Measurements from ENCODE around the gene TMEM60. TPM values are rescaled to one million over a fixed set of nuclear protein-coding genes. Genes with fewer than 3 reads are reported as not detected.

The TMEM60 gene
- total RNA-seq, 1 donor from 2014 or later: 17.2 TPM

DNA sequence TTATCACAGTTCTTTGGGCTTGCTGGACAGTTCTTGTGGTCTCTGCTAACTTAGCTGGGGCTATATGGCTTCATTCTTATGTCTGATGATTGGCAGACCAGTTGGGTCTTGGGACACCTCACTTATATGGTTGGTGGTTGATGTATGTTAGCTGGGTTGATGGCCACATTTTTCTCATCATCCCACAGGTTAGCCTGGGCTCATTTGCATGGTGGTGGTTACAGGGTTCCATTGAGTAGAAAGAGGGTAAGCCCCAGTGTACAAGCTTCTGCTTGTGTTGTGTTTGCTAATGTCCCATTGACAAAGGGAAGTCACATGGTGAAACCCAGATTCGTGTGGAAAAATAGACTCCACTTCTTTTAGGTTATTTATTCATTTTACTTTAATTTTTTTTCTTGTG is 40.6 kb downstream of the TMEM60 start:
- Mint-ChIP-seq H3K27me3 (ENCODE audit: low read depth) (no peaks in the 10 kb centered on the region), H3K4me3 (no peak overlapping the region), H3K4me1 (peaks cover 7% of the 10 kb centered on the region), H3K27ac (peak overlapping the region; percentile 53), H3K36me3 (peaks cover 1% of the 10 kb centered on the region), H3K9me3 (no peaks in the 10 kb centered on the region)
- DNase-seq (ENCODE audit: low spot score in 2 of 2, unreplicated experiment in 2 of 2): no peak
- TF ChIP-seq, protein P1, sequence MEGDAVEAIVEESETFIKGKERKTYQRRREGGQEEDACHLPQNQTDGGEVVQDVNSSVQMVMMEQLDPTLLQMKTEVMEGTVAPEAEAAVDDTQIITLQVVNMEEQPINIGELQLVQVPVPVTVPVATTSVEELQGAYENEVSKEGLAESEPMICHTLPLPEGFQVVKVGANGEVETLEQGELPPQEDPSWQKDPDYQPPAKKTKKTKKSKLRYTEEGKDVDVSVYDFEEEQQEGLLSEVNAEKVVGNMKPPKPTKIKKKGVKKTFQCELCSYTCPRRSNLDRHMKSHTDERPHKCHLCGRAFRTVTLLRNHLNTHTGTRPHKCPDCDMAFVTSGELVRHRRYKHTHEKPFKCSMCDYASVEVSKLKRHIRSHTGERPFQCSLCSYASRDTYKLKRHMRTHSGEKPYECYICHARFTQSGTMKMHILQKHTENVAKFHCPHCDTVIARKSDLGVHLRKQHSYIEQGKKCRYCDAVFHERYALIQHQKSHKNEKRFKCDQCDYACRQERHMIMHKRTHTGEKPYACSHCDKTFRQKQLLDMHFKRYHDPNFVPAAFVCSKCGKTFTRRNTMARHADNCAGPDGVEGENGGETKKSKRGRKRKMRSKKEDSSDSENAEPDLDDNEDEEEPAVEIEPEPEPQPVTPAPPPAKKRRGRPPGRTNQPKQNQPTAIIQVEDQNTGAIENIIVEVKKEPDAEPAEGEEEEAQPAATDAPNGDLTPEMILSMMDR (IDR thresholded peaks at IDR 0.05; ENCODE audit: unreplicated experiment): no peak

DNA sequence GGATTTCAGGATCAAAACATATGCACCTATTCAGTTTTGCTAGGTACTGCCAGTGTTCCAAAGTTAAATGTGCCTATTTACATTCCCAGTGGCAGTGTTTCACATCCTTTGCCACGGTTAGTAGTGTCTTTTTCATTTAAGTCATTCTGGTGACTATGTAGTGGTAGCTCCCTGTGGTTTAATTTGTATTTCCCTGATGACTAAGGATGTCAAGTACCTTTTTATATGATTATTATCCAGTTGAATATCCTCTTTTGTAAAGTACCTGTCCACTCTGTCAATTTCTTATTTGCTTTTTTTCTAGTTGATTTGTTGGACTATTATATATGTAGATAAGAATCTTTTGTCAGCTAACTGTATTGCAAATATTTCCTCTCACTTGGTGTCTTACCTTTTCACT is 45.1 kb downstream of the TMEM60 start:
- H3K27me3 Mint-ChIP-seq (ENCODE audit: low read depth): no peaks in the 10 kb centered on the region
- H3K4me1 Mint-ChIP-seq: peaks cover 10% of the 10 kb centered on the region
- no peaks in the 10 kb centered on the region for H3K9me3 Mint-ChIP-seq
- H3K36me3 Mint-ChIP-seq: peaks cover 9% of the 10 kb centered on the region
- H3K4me3 Mint-ChIP-seq: no peak overlapping the region
- no peak overlapping the region for H3K27ac Mint-ChIP-seq
- TF ChIP-seq, protein P1 (IDR thresholded peaks at IDR 0.05; ENCODE audit: unreplicated experiment): no peak
- no peak for DNase-seq (ENCODE audit: low spot score in 2 of 2, unreplicated experiment in 2 of 2)

DNA sequence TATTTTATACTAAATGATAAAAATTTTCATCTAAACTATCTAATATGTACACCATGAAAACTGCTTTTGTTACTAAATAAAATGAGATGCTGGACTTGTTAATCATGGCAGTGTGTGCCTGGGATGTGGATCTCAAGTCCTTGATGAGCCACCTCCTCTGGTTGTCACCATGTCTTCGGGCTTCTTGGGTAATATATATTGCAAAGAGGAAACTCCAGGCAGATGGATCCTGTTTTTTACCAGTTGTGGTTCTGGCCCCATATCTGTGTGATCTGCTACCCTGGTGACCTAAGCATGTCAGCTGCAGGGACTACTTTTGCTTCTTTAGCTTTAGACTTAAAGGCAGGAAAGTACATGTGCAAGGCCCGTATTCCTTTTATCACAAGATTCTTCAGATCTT is 46.2 kb downstream of the TMEM60 start:
- peaks cover 15% of the 10 kb centered on the region for H3K36me3 Mint-ChIP-seq
- TF ChIP-seq, protein P1 (IDR thresholded peaks at IDR 0.05; ENCODE audit: unreplicated experiment): no peak
- peaks cover 10% of the 10 kb centered on the region for H3K4me1 Mint-ChIP-seq
- peak overlapping the region; percentile 3 for H3K27ac Mint-ChIP-seq
- no peak overlapping the region for H3K4me3 Mint-ChIP-seq
- no peak for DNase-seq (ENCODE audit: low spot score in 2 of 2, unreplicated experiment in 2 of 2)
- no peaks in the 10 kb centered on the region for H3K9me3 Mint-ChIP-seq
- H3K27me3 Mint-ChIP-seq (ENCODE audit: low read depth): no peaks in the 10 kb centered on the region

DNA sequence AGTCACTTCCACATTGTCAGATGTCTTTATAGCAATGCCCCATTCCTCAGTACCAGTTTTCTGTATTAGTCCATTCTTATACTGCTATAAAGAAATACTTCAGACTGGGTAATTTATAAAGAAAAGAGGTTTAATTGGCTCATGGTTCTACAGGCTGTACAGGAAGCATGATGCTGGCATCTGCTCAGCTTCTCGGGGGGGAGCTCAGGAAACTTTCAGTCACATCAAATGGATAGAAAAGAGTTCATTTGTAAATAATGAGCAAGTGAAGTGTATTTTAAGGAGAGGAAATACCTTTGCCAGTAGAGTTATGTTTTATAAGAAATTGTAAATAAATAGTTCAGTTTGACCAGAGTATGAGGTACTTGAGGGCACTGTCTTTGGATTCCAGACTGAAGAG is 50.5 kb downstream of the TMEM60 start:
- DNase-seq (ENCODE audit: low spot score in 2 of 2, unreplicated experiment in 2 of 2): no peak
- H3K36me3 Mint-ChIP-seq: peaks cover 34% of the 10 kb centered on the region
- H3K27ac Mint-ChIP-seq: no peak overlapping the region
- no peaks in the 10 kb centered on the region for H3K27me3 Mint-ChIP-seq (ENCODE audit: low read depth)
- peaks cover 7% of the 10 kb centered on the region for H3K4me1 Mint-ChIP-seq
- peaks cover 3% of the 10 kb centered on the region for H3K9me3 Mint-ChIP-seq
- TF ChIP-seq, protein P1 (IDR thresholded peaks at IDR 0.05; ENCODE audit: unreplicated experiment): no peak
- no peak overlapping the region for H3K4me3 Mint-ChIP-seq

DNA sequence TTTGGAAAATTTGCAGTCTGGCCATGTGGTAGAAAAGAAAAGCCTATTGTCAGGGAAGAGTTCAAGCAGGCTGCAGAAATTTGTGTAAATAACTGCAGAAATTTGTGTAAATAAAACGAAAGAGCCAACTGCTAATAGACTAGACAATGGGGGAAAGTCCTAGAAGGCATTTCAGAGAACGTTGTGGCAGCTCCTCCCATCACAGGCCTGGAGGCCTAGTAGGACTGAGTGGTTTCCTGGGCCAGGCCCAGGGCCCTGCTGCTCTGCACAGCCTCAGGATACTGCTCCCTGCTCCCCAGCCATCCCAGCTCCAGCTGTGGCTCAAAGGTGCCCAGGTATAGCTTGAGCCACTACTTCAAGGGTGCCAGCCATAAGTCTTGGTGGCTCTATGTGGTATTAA is 51.1 kb downstream of the TMEM60 start:
- peaks cover 3% of the 10 kb centered on the region for H3K9me3 Mint-ChIP-seq
- DNase-seq (ENCODE audit: low spot score in 2 of 2, unreplicated experiment in 2 of 2): no peak
- TF ChIP-seq, protein P1 (IDR thresholded peaks at IDR 0.05; ENCODE audit: unreplicated experiment): no peak
- peaks cover 3% of the 10 kb centered on the region for H3K4me1 Mint-ChIP-seq
- H3K36me3 Mint-ChIP-seq: peaks cover 35% of the 10 kb centered on the region
- no peak overlapping the region for H3K27ac Mint-ChIP-seq
- H3K27me3 Mint-ChIP-seq (ENCODE audit: low read depth): no peaks in the 10 kb centered on the region
- H3K4me3 Mint-ChIP-seq: no peak overlapping the region

DNA sequence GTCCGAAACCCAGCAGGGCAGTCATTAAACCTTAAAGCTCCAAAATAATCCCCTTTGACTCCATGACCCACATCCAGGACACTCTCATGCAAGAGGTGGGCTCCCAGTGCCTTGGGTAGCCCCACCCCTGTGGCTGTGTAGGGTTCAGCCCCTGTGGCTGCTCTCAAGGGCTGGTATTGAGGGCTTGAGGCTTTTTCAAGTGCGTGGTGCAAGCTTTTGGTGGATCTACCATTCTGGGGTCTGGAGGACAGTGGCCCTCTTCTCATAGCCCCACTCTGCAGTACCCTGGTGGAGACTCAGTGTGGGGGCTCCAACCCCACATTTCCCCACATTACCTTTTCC is 51.4 kb downstream of the TMEM60 start:
- no peak overlapping the region for H3K27ac Mint-ChIP-seq
- no peaks in the 10 kb centered on the region for H3K27me3 Mint-ChIP-seq (ENCODE audit: low read depth)
- H3K36me3 Mint-ChIP-seq: peaks cover 37% of the 10 kb centered on the region
- TF ChIP-seq, protein P1 (IDR thresholded peaks at IDR 0.05; ENCODE audit: unreplicated experiment): no peak
- no peaks in the 10 kb centered on the region for H3K4me1 Mint-ChIP-seq
- no peak for DNase-seq (ENCODE audit: low spot score in 2 of 2, unreplicated experiment in 2 of 2)
- no peak overlapping the region for H3K4me3 Mint-ChIP-seq
- peaks cover 3% of the 10 kb centered on the region for H3K9me3 Mint-ChIP-seq

Measured in mesothelial cell of epicardium (in vitro differentiated cells).